SK-N-MC (cell line): ENCODE results near the gene LRRC74B.

Source experiments
- FOXP2 ChIP-seq: optimal IDR thresholded peaks from 2 replicates; pipeline ENCODE3; 2011; ENCODE audit warnings: mild to moderate bottlenecking, moderate library complexity; ENCODE audit not compliant: insufficient read depth; ENCODE audit errors: extremely low read length, control extremely low read depth
- POLR2AphosphoS5 ChIP-seq: IDR thresholded peaks from 2 replicates; pipeline ENCODE4 v1.6.1; 2012; ENCODE audit warnings: mild to moderate bottlenecking, low read depth, low read length, borderline replicate concordance

DNA sequence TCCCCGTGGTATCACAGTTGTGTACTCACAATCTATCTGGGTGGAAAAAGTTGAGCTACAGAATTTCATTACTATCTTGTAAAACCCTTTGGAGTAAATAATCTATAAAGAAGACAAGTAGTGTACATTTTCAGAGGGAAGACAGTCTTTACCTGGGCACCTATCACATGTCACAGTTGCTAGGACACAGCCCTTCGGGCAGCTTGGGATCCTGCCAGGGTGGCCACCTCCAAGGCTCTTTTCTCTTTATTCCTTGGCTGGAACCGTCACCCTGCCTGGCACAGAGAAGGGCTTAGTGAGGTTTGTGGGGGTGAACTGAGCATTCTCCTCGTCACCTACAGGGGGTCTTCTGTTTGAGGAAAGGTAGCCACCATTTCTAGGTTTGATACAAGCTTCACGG is 23.6 kb downstream of the LRRC74B start:
- no peak for TF ChIP-seq POLR2AphosphoS5
- TF ChIP-seq FOXP2 = no peak
